ENCODE results near the gene COPB2.
"Not testable (repeated sequence)": the region's sequence is repeated elsewhere in the genome, so short reads cannot be mapped to it uniquely, and the experiment has no call there.

The COPB2 gene

DNA sequence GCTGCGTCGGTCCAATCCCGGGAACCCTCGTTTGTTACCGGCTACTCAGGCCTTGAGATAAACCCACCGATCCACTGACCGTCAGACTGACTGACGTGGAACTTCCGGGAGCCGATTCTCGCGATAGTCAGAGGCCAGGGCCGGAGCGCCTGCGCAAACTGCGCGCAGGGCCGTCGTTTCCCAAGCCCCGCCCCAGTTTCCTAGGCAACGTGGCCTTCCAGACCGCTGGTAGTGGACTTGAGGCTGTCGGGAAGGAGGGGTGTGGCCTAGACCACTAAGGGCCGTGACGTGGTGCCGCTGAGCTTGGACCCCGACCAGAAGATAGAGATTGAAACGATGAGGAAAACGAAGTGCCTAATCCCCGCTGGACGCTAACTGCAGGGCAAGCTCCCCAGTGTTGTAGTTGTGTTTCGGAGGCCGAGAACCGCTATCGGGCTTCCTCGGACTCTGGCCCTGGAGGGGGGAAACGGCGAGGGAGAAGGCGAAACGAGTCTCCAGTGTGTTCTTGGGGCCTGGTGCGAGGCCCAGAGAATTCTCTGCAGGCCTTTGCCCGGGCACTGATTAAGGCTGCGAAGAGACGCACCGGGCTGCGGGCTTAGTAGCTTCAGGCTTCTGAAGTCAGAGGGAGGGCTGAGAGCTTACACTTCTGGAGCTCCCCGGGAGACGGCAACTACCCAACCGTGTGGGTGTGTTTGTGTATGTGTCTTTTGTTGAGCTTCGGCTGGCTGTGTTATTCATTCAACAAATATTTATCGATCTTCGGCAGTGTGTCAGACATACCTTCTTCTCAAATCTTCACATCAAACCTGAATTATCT, at the start of gene COPB2:
TSS of gene COPB2 (minus strand) at position 96 of the 817 bp plus-strand sequence. CDS start 97 bp downstream, outside the sequence.
- DNase-seq, result peak; percentile 100

DNA sequence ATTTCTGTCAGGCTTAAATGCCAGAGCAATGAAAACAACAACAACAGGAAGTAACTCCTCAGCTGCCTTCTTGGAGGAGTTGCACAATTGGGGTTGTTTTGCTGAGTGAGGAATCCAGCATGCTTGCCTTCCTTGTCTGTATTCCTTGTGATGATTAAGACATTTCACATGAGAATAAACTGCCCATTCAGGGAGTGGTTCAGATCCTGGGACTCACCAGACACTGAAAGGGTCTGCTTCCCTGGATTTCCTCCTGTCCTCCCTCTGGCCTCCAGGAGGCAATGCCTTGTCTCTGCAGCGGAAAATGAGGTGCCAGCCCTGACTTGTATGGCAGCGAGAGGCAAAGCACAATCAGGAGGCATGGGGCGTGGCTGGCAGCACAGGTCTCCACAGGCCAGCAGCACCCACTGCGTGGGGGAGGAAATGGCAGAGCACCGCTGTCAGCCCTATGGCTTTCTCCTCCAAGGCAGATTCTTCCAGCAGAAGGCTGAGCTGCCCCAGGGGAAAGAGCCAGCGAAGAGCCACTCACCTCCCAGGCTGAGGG, 45.4 kb upstream of the COPB2 start:
- no peak for DNase-seq

DNA sequence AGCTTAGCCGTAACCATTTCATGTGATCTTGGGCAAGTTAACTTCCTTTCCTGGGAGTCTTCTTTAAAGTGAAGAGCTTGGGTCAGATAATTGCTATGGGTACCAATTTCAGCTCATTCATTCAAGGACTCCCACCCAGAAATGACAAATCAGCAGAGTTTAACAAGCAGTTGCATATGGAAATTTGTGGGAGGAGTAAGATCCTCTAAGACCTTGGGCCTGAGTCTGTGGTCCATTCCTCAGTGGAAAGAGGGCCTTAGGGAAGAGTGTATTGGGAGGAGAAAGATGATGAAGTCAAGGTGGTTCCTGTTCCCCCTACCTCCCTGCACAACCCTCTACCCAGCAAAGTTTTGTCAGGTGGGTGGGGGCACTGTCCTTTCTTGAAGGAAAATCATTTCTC, 44.8 kb upstream of the COPB2 start:
- no peak for DNase-seq

DNA sequence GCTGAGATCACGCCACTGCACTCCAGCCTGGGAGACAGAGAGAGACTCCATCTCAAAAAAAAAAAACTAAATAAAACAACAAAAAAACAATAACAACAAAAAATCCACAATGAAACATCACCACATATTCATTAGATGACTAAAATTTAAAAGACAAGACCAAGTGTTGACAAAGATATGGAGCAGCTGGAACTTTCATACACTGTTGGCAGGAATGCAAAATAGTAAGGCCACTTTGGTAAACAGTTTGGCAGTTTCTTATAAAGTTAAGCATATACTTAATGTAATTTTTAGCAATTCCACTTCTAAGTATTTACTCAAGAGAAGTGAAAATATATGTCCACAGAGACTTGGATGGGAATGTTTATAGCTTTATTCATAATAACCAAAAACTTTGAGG, 43.6 kb upstream of the COPB2 start:
- DNase-seq, result no peak

DNA sequence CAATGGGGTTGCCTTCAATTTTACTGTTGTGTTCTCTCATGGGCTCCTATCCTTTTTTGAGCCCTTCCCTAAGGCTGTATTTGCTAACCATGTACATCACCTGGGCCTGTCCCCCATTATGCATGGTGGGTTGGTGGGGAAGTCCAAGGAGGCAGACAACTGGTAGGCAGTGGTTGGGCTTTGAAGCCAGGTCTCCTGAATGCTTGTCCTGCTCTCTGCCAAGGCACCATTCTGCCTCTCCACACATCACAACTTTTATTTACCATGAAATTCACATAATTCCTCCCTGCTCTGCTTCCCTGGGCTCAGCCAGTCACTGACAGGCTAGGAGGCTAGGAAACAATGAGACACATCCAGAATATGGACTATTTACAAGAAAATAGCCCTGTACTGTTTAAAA, 41.0 kb upstream of the COPB2 start:
- no peak for DNase-seq

DNA sequence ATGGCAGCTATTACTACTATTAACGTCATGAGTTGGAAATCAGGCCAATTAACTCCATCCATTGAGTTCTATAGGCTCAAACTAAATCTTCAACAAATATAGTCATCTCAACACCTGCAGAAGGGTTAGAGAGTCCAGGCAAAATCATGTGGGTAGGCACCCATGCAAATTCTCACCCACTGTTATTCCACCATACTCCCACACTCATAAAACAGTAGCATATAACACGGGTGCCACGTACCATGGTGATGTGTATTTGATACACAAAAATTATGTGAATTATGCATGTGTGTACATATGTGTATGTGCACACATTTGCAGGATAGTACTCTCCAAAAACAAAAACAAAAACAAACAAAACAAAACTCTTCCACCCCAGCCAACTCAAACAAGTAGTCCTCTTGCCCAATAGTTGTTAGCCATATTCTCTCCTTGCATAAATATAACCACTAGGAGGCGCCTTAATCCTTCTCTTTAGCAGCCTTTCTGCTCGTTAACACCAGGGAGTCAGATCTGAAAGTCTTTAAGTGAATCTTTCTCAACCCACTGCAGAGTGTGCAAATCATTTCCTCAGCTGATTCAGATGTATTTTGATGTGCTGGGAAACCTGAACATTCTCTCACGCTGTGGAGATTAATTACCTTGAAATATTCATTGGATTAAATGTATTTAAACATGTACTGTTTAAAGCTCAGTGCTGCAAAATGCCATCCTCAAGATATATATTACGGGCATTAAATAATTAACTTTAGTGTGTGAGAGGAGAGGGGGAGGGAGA, 38.0 kb upstream of the COPB2 start:
- peak; percentile 90 to 92 for DNase-seq

DNA sequence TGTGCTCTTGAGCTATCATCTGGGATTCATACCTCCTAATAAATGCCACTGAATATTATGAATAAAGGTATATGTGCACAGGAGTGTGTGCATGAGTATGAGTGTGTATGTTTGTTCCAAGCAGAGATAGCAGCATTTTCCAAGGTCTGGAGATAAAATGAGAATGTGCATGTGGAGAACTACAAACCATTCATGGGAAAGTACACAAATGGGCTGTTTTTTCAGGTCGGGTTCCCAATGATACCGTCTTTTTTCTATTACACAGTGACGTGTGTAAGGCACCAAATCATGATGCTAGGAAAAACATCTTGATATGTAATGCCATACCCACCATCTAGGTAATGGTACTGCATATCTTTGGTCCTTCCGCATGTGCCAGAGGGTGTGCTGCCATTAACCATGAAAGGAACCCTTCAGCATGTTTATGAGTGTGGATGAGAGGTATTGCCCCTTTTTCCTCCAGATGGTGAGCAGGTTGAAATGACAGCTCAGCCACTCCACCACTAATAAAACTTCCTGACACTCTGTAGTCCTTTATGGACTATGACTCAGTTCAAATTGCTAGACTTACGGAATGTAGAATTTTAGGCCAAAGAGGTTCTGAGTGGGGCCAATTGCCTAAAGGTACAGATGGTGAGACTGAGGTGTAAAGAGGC, 36.4 kb upstream of the COPB2 start:
- DNase-seq, result no peak

DNA sequence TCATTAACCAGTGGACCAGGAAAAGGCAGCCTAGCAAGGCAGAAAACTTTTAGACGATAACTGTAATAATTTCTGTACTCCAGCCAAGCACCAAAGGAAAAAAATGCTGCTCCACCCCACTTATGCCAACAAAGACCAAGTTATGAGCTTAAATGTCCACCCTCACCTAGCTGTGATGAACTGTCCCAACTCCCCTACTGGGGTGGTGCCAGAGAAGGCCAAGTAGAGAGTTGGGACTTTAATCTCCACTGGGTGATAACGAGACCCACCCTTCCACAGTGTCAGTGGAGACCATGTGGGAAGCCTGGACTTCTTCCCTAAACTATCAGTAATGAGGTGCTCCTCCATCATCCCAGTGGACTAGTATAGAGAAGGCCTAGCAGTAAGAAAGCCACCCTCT, 33.8 kb upstream of the COPB2 start:
- DNase-seq, result no peak

DNA sequence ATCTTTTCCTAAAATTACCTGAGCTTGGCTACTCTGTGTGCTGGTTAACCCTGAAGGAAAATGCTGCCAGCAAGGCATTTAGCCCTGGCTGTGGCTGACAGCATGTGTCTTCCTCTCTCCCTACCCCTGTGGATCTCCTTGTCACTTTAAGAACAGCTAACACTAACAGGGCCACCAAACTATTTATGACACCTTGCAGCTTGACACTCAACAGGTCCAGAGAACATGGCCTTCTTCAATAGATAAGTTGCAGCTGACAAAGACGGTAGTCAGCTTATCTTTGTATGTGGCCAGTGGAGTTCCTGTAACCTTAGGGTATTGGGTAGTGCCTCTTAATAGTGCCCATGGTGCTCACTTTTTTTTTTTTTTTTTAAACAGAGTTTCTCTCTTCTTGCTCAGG, 32.0 kb upstream of the COPB2 start:
- no peak for DNase-seq

DNA sequence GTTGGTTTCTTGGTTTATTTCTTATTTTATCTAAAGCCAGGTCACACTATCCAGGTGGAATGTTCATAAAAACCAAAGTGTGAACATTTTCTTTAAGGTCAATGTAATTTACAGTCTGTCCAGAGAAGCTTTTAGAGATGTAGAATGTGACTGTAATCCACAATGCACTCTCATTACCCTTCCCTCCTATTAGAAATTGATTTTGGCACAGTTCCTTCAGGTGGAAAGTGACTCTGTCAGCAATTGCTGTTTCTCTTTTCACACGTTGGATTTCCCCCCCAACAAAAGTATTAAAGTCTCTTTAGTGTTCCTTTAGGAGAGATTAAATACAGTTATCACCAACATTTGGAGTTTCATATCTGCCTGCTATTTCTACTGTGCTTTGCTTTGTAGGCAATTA, 31.6 kb upstream of the COPB2 start:
- no peak for DNase-seq

DNA sequence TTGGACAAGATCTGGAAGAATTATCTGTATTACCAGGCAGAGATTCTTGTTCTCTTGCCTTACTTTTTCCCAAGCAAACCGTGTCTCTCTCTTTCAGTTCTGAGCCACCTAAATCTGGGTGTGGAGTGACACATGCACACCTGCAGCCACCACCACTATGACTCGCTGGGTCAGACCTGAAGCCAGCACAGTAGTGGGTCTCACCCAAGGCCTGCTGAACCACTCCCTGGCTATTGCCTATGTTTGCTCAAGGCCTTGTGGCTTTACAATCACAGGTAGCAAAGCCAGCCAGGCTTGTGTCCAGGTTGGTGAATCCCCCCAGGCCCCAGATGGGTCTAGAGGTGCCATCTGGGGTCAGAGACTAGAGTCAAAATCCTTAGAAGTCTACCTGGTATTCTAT, 28.7 kb upstream of the COPB2 start:
- no peak for DNase-seq

DNA sequence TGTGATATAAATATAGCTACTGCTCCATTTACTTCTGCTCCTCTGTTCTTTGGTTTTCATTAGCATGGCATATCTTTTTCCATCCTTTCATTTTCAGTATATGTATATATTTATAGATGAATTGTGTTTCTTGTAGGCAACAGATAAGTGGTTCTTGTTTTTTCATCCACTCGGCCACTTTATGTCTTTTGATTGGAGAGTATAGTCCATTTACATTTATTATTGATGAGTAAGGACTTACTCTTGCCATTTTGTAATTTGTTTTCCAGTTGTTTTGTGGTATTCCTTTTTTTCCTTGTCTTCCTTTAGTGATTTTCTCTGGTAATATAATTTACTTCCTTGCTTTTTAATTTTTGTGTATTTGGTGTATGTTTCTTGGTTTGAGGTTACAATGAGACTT, 26.8 kb upstream of the COPB2 start:
- DNase-seq, result no peak

DNA sequence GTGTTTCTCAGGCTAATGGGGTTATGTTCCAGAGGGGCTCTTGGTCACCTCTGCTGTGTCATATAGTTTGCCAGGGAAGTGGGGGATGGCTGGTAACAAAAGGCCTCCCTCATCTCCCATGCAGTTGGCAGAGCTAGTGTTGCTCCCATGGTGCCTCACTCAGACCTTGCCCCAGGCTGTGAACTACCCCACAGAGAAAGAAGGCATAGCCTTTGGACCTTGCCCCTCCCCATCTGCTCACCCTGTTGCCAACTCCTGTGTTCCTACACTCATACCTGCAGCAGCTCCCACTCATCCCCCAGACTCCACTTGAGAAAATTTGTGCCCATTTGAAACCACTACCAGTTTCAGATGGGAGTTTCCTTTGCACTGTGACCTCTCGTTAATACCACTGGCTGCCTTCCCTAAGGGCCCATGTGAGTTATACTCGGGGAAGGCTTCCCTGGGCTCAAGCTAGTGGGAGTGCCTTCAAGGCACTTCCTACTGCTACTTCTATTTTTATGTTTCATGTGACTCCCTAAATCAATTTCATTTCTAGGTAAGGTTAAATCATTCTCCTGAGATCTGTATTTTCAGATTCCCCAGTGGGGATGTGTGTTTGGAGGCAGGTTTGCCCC, 25.3 kb upstream of the COPB2 start:
- DNase-seq, result no peak

DNA sequence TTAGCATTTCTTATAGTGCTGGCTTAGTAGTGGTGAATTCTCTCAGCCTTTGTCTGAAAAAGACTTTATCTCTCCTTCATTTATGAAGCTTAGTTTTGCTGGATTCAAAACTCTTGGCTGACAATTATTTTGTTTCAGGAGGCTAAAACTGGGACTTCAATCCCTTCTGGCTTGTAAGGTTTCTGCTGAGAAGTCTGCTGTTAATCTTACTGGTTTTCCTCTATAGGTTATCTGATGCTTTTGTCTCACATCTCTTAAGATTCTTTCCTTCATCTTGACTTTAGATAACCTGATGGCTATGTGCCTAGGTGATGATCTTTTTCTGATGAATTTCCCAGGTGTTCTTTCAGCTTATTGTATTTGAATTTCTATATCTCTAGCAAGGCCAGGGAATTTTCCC, 23.4 kb upstream of the COPB2 start:
- DNase-seq, result not testable (repeated sequence)

DNA sequence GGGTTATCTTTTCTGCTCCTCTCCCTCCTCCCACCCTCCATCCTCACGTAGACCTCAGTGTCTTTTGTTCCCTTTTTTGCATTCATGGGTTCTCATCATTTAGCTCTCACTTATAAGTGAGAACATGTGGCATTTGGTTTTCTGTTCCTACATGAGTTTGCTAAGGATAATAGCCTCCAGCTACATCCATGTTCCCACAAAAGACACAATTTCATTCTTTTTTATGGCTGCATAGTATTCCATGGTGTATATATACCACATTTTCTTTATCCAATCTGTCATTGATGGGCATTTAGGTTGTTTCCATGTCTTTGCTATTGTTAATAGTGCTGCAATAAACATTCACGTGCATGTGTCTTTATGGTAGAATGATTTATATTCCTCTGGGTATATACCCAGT, 11.7 kb upstream of the COPB2 start:
- DNase-seq, result not testable (repeated sequence)

DNA sequence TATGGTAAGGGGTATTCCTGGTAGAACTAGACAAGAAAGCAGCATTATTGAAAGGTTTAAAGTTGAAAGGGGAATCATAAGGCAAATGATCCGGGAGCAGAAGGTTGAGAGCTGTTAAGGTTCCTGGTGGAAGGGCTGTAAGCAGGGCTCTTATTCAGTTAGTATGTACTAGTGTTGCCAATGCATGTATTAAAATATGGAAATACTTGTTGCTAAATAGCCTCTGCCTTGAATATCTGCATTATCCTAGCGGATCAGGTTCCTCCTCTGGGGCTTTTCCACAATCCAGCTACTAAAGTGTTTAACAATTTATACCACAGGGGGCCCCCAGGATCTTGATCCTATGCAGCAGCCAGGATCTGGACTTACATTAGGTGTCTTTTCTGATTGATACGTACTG, 7.3 kb upstream of the COPB2 start:
- no peak for DNase-seq

DNA sequence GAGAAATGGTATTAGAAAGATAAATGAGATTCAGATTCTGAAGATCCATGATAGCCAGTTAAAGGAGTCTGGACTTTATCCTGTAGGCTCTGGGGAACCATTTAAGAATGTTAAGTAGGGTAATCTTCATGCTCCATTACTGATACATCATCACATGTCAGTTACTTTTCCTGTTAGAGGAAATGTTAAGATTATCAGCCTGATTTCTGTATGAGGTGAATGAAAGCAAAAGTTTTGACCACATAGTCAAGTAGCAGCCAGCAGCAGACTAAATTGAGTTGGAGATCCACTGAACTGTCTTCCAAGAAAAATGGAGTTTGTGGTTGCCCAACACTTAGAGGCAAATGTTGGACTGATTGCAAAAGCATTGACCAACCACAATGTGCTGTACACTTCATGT, 4.7 kb upstream of the COPB2 start:
- DNase-seq, result no peak

DNA sequence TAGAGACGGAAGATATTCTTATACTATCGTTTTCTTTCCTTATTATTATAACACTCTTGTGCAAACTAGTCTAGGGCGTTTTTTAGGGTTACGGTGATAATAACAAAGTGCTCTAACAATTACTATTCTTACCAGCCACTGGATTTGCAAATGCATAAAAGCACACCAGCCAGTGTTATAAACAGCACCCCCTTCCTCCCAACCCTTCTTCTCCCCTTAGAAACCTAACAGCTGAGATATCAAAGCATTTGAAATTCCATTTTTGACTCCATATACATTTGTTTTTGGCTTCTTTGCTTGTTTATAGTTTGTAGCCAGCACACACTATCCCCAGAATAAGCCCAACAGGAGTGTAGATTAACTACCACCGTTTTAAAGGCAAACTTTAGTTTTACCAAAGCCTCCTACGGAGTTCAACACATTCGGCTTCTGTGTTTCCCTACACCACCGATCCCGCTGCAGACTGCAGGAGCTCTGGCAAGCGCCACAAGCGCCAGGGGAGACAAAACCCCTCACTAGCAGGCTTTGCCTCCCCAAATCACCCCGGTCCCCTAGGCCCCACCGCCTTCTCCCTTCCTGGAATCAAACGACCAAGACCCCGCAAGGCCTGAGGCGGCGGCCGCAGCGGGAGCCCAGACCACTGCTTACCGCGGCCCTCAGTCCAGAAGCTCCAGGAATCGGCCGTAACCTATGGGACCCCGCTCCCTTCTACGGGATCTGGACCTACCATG, 461 bp downstream of the COPB2 start:
- peak; percentile 21 to 70 for DNase-seq

DNA sequence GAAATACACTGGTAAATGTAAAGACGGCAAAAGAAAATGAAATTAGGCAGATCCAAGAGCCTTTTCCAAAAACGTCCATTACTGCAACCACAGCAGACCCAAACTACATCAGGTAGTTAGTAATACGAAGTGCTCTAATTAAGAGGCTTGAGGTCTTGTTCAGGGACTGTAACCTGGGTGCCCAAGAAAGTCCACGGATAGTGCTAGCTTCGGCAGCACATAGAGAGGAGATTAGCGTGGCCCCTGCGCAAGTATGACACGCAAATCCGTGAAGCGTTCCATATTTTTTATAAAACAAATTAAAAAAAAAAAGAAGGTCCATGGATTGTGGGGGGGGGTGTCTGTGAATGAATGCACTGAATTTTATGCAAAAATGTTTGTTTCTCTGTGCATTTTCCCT, 1.4 kb downstream of the COPB2 start:
- no peak for DNase-seq

DNA sequence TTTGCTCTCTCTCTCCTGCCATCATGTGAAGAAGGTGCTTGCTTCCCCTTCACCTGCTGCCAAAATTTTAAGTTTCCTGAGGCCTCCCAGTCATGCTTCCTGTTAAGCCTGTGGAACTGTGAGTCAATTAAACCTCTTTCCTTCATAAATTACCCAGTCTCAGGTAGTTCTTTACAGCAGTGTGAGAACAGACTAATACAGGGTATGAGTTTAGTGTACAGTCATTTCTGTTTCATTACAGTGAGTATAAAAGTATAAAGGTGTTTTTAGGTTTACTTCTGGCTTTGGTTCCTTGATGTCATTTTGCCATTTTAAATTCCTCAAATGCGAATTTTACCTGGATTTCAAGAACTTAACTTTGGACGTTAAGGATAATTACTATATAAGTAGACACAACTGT, 7.2 kb downstream of the COPB2 start:
- not testable (repeated sequence) for DNase-seq

DNA sequence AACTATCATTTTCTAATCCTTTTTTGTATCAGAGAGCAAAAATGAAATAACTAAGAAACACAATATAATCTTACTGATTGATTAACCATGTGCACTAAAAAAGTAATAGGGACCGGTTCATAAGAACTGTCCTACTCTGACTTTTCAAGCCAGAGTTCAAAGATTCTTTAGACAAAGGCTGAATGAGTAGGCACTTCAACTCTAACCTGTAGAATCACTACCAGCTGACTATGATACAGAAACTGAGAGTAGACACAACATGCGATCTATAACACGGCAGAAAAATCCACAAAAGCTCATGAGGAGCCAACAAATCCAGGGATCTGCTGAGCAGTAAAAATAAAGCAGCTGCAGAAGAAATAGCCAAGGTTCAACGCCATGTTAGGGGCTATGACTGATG, 8.9 kb downstream of the COPB2 start:
- DNase-seq, result no peak

DNA sequence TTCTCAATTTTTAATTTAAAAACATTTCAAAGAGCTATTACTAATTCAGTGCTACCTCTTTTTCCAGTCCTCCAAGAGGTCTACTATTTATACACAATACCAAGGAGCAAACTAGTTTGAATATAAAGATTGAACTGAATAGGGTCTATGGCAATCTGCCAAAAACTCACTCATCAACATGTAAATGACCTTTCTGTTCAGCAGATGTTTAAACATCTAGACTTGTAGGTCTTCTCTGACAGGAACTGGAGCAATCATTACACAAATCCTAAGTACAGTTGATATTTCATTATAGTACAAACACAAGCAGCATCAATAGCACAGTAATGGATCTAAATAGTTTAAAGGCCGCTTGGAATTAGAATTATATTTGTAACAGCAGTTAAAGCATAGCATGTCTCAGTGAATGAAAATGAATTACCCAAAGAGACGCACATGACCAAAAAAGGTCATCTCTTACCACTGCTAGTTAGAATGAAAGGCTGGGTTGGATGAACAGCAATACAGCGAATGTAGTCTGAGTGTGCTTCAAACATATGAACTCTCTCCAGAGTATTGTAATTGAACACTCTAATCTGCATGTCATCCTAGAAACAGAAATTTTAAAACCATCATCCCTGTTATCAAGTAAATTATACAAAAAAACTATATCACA, 10.7 kb downstream of the COPB2 start:
- DNase-seq, result peak; percentile 67 to 94

Data from NCI-H2081 (cell line).